Psoas muscle (tissue), 8 donors: ENCODE data around the gene ZFC3H1. TPM values are rescaled to one million over a fixed set of nuclear protein-coding genes. Genes with fewer than 3 reads are reported as not detected.

Source experiments
- ATAC-seq, 4 donors: fragments of 200-7000 bp; cut with Tn5 transposase; one replicate each; pipeline ENCODE4 v1.9.1; 2020; ENCODE audit warnings: moderate library complexity in 3 of 4, mild to moderate bottlenecking in 2 of 4
- DNase-seq, 2 donors: peaks; one replicate each; pipeline ENCODE4 v3.0.0-alpha.2; 2020
- H3K27ac ChIP-seq: fragments of 200-600 bp; one replicate; pipeline ENCODE4 v1.8.0; 2022
- H3K27me3 ChIP-seq, 3 donors: fragments of 200-600 bp in 1 of 3; one replicate each; pipeline versions ENCODE4 v1.6.1 to v1.8.0; 2013 to 2022; ENCODE audit warnings: low read length in 2 of 3, mild to moderate bottlenecking in 2 of 3, moderate library complexity in 1 of 3; ENCODE audit not compliant: insufficient read depth in 3 of 3
- H3K36me3 ChIP-seq, 2 donors: fragments of 200-600 bp in 1 of 2; one replicate each; pipeline versions ENCODE4 v1.6.1 to v1.8.0; 2013 to 2022; ENCODE audit warnings: low read depth in 1 of 2, mild to moderate bottlenecking in 1 of 2, moderate library complexity in 1 of 2; ENCODE audit not compliant: insufficient read depth in 1 of 2
- H3K4me1 ChIP-seq: fragments of 200-600 bp; one replicate; pipeline ENCODE4 v1.8.0; 2022
- H3K4me3 ChIP-seq: fragments of 200-600 bp; one replicate; pipeline ENCODE4 v1.8.0; 2022; ENCODE audit warnings: mild to moderate bottlenecking
- H3K9me3 ChIP-seq: fragments of 200-600 bp; one replicate; pipeline ENCODE4 v1.8.0; 2022
- WGBS, 3 donors: extraction: QIAGEN DNeasy Blood & Tissue Kit; methylation state at CpG; one replicate each; pipeline versions ENCODE4 v1.1.6 to v1.1.7; 2013; 5-methylcytosine and 5-hydroxymethylcytosine counted together
- intact Hi-C, 2 donors: fragments of 100-400 bp; cut with DNase I; formaldehyde crosslinking; loops; one replicate each; pipeline versions ENCODE4 v1.11.0 to v1.14.2; 2022
- polyA plus RNA-seq, 3 donors: library from polyadenylated mRNA; stranded (reverse); fragments of 200-250 nt; gene quantifications; one replicate each; pipeline ENCODE4 v1.2.3, GENCODE V29; 2013
- total RNA-seq, 4 donors: library from RNA; stranded (reverse); fragmentation: NEBNext Ultra II Directional in 2 of 4; extraction: Animal tissue kit (Norgen Biotek cat#: 25700) in 2 of 4; gene quantifications; one replicate each; pipeline versions ENCODE4 v1.2.1 to v1.2.4, GENCODE V29; 2021 to 2023
- TF ChIP-seq, protein P1 (sequence below): fragments of 200-600 bp; IDR thresholded peaks from one replicate; pipeline ENCODE4 v1.8.0; 2022; ENCODE audit warnings: antibody characterized with exemption
- donor health status: healthy with polysubstance abuse.
- donor health status: DM: no; HTN: no; CAD: no; lungs with moderate emphysema.
- donor health status: Bipolar disorder and iron deficiency.
- donor health status: healthy.
- donor health status: DM: yes; HTN: yes; CAD: no.
- donor health status: DM: no; HTN: no; CAD: no.
- donor health status: DM: no; HTN: no; CAD: no.
- donor health status: DM: yes; HTN: yes; CAD: no.

ZFC3H1 gene
- total and polyA plus RNA-seq, 7 donors, result 5.5 to 18.1 (median 13.0) TPM

DNA sequence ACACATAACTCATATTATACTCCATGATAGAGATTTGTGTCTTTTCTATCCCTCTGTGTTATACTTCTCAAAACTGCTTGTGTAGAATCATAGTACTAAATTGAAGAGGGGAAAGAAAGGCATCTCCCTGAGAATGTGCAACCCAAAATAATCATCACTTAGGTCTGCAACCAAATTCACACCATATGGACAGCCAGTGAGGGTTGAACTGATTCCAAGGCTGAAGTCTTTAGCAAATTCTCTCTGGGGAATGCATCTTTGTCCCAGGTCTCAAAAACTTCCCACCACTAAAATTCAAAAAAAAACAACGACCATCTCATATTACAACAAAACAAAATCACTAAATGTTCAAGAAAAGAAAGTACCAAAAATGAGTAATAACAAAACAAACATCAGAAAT is 11.0 kb downstream of the ZFC3H1 start:
- Histone ChIP-seq H3K27ac (no peak overlapping the region), H3K4me3 (no peak overlapping the region), H3K36me3 (peaks cover 0 to 66% of the 10 kb centered on the region in 2 donors), H3K27me3 (no peaks in the 10 kb centered on the region), H3K9me3 (peaks cover 9% of the 10 kb centered on the region), H3K4me1 (peaks cover 9% of the 10 kb centered on the region)
- intact Hi-C loops, result no loop called here
- DNase-seq (no peak), ATAC-seq (no peak)
- 88 to 97% (median 94%) methylated on average over 1 of the region's 1 CpG for WGBS, 3 donors
- TF ChIP-seq, protein P1, sequence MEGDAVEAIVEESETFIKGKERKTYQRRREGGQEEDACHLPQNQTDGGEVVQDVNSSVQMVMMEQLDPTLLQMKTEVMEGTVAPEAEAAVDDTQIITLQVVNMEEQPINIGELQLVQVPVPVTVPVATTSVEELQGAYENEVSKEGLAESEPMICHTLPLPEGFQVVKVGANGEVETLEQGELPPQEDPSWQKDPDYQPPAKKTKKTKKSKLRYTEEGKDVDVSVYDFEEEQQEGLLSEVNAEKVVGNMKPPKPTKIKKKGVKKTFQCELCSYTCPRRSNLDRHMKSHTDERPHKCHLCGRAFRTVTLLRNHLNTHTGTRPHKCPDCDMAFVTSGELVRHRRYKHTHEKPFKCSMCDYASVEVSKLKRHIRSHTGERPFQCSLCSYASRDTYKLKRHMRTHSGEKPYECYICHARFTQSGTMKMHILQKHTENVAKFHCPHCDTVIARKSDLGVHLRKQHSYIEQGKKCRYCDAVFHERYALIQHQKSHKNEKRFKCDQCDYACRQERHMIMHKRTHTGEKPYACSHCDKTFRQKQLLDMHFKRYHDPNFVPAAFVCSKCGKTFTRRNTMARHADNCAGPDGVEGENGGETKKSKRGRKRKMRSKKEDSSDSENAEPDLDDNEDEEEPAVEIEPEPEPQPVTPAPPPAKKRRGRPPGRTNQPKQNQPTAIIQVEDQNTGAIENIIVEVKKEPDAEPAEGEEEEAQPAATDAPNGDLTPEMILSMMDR, result no peak

DNA sequence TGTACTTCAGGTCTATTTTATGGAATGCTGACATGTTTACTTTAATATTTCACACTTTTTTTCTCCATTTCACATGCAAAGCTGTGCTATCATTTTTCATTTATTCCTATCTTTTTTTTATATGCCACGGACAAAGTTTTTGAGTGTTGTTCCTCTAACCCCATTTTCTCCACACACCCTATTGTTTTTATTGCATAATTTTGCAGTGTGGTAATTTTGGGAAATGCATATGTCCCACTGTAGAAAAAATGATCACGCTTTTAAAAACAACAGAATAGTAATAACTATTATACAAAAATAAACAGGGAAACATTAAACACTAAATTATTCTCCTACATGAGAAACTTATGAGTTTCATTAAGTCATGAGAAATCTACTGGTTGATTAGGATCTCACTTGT is 14.2 kb downstream of the ZFC3H1 start:
- H3K27me3 ChIP-seq, result no peaks in the 10 kb centered on the region
- H3K4me3 ChIP-seq, result no peak overlapping the region
- no peak for ATAC-seq
- 89 to 97% (median 93%) methylated on average over 2 of the region's 2 CpGs for WGBS, 3 donors
- H3K9me3 ChIP-seq, result peaks cover 9% of the 10 kb centered on the region
- intact Hi-C loops, result no loop called here
- TF ChIP-seq, protein P1, result no peak
- H3K4me1 ChIP-seq, result no peaks in the 10 kb centered on the region
- DNase-seq, result no peak
- peaks cover 0 to 66% of the 10 kb centered on the region in 2 donors for H3K36me3 ChIP-seq
- no peak overlapping the region for H3K27ac ChIP-seq

DNA sequence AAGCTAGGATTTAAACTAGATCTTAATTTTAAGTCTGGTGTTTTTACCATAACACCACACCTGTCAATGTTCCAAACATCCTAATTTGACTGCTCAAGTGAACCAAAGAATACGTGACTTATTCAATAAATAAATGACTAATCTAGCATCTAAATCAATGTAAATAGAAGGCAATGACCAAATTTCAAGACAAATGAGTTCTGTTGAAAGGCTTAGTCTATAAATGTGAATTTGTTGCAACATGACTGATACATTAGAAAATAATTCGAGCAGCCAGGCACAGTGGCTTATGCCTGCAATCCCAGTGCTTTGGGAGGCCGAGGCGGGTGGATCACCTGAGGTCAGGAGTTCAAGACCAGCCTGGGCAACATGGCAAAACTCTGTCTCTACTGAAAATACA is 15.1 kb downstream of the ZFC3H1 start:
- intact Hi-C loops, result no loop called here
- Histone ChIP-seq H3K27me3 (no peaks in the 10 kb centered on the region), H3K9me3 (peaks cover 6% of the 10 kb centered on the region), H3K4me1 (no peaks in the 10 kb centered on the region), H3K36me3 (peaks cover 0 to 66% of the 10 kb centered on the region in 2 donors), H3K27ac (no peak overlapping the region), H3K4me3 (no peak overlapping the region)
- DNase-seq, result no peak
- ATAC-seq, result no peak
- WGBS, 3 donors, result 89 to 95% (median 92%) methylated on average over 4 of the region's 4 CpGs
- TF ChIP-seq, protein P1, result no peak

DNA sequence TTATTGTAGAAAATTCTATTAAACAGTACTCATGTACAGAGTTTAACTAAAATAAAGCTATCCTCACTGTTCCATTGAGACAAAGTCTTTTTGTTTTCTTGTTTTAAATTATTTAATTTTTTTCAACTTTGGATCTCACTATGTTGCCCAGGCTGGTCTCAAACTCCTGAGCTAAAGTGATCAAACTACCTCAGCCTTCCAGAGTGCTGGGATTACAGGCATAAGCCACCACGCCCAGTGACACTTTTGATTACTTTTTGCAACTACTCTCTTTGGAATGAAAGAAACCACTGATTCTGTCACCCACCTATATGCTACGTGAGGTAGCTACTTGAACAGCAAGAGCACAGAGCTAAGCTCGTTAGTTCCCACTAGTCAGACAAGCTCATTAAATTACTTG is 17.1 kb downstream of the ZFC3H1 start:
- no peaks in the 10 kb centered on the region for H3K9me3 ChIP-seq
- no peaks in the 10 kb centered on the region for H3K27me3 ChIP-seq
- H3K36me3 ChIP-seq, result peaks cover 3 to 68% of the 10 kb centered on the region in 2 donors
- ATAC-seq (no peak), DNase-seq (no peak)
- H3K27ac ChIP-seq, result no peak overlapping the region
- 96 to 99% (median 98%) methylated on average over 3 of the region's 3 CpGs for WGBS, 3 donors
- no peak overlapping the region for H3K4me3 ChIP-seq
- intact Hi-C loops, result no loop called here
- no peaks in the 10 kb centered on the region for H3K4me1 ChIP-seq
- TF ChIP-seq, protein P1, result no peak

DNA sequence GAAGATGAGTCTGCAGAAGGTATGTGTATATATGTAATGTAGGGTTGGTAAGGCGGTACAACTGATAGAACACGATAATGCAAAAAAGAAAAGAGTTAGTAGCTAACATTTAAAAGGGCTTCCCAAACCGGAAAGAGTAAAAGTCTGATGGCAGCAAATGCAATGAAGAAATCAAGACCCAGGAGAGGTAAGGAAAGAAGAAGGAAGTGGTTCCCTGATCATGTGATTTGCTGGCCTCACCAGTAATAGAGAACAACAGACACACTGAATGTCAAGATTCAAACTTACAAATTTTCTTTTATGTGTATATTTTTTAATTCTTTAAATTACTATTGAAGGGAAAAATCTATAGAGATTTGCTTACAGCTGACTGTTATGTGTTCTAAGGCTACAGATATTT is 18.4 kb downstream of the ZFC3H1 start:
- intact Hi-C loops, result no loop called here
- Histone ChIP-seq H3K27ac (no peak overlapping the region), H3K4me3 (no peak overlapping the region), H3K36me3 (peaks cover 6 to 76% of the 10 kb centered on the region in 2 donors), H3K27me3 (no peaks in the 10 kb centered on the region), H3K4me1 (no peaks in the 10 kb centered on the region), H3K9me3 (no peaks in the 10 kb centered on the region)
- TF ChIP-seq, protein P1, result no peak
- 75 to 86% (median 81%) methylated on average over 3 of the region's 3 CpGs for WGBS, 3 donors
- ATAC-seq (no peak), DNase-seq (no peak)
